H9 (cell line): ENCODE measurements around the gene AZGP1. TPM values are rescaled to one million over a fixed set of nuclear protein-coding genes. Genes with fewer than 3 reads are reported as not detected.
"Not testable (repeated sequence)": the region's sequence is repeated elsewhere in the genome, so short reads cannot be mapped to it uniquely, and the experiment has no call there.

Source experiments
- DNase-seq: peaks from one replicate; pipeline ENCODE4 v3.0.0-alpha.2; 2017
- H2AFZ ChIP-seq: one replicate; pipeline ENCODE4 v1.6.1; 2013; ENCODE audit warnings: mild to moderate bottlenecking, low read length, control low read depth, moderate library complexity
- H2AK5ac ChIP-seq: 2 replicates; pipeline ENCODE4 v1.6.1; 2013; ENCODE audit warnings: low read length, control low read depth, mixed read lengths; ENCODE audit not compliant: insufficient read length
- H2BK120ac ChIP-seq: one replicate; pipeline ENCODE4 v1.6.1; 2013; ENCODE audit warnings: low read depth, mild to moderate bottlenecking, low read length, control low read depth, inconsistent platforms; ENCODE audit not compliant: poor library complexity, severe bottlenecking
- H2BK12ac ChIP-seq: 2 replicates; pipeline ENCODE4 v1.6.1; 2013; ENCODE audit warnings: low read length, control low read depth, mixed read lengths, low read depth; ENCODE audit not compliant: insufficient read length
- H2BK15ac ChIP-seq: 2 replicates; pipeline ENCODE4 v1.6.1; 2013; ENCODE audit warnings: low read depth, low read length, control low read depth
- H2BK20ac ChIP-seq: one replicate; pipeline ENCODE4 v1.6.1; 2013; ENCODE audit warnings: low read depth, mild to moderate bottlenecking, low read length, control low read depth, inconsistent platforms; ENCODE audit not compliant: poor library complexity, severe bottlenecking
- H2BK5ac ChIP-seq: 2 replicates; pipeline ENCODE4 v1.6.1; 2013; ENCODE audit warnings: low read length, control low read depth, mixed read lengths; ENCODE audit not compliant: insufficient read length
- H3K14ac ChIP-seq: 2 replicates; pipeline ENCODE4 v1.6.1; 2013; ENCODE audit warnings: low read length, control low read depth; ENCODE audit not compliant: insufficient read depth
- H3K18ac ChIP-seq: 2 replicates; pipeline ENCODE4 v1.6.1; 2013; ENCODE audit warnings: low read depth, mild to moderate bottlenecking, mixed read lengths, low read length, control low read depth; ENCODE audit not compliant: insufficient read length
- H3K23ac ChIP-seq: 2 replicates; pipeline ENCODE4 v1.6.1; 2013; ENCODE audit warnings: low read length, control low read depth, mixed read lengths, low read depth; ENCODE audit not compliant: insufficient read length
- H3K23me2 ChIP-seq: 2 replicates; pipeline ENCODE4 v1.6.1; 2013; ENCODE audit warnings: low read depth, mild to moderate bottlenecking, mixed read lengths, low read length, control low read depth; ENCODE audit not compliant: insufficient read length, poor library complexity, severe bottlenecking
- H3K27ac ChIP-seq: 2 replicates; pipeline ENCODE4 v1.5.1; 2013; ENCODE audit warnings: low read length, control low read depth, mixed read lengths, low read depth; ENCODE audit not compliant: insufficient read length
- H3K27me3 ChIP-seq: 2 replicates; pipeline ENCODE4 v1.6.1; 2013; ENCODE audit warnings: low read length, control low read depth, inconsistent platforms; ENCODE audit not compliant: insufficient read depth
- H3K4ac ChIP-seq: 2 replicates; pipeline ENCODE4 v1.6.1; 2013; ENCODE audit warnings: low read depth, mild to moderate bottlenecking, control low read depth, inconsistent platforms, low read length, moderate library complexity
- H3K4me1 ChIP-seq: 2 replicates; pipeline ENCODE4 v1.6.1; 2013; ENCODE audit warnings: low read length, control low read depth, inconsistent platforms; ENCODE audit not compliant: insufficient read depth
- H3K4me2 ChIP-seq: 2 replicates; pipeline ENCODE4 v1.6.1; 2013; ENCODE audit warnings: low read length, control low read depth, mixed read lengths; ENCODE audit not compliant: insufficient read length, insufficient read depth
- H3K56ac ChIP-seq: 2 replicates; pipeline ENCODE4 v1.6.1; 2013; ENCODE audit warnings: low read depth, mild to moderate bottlenecking, mixed read lengths, low read length, control low read depth; ENCODE audit not compliant: insufficient read length
- H3K79me1 ChIP-seq: 2 replicates; pipeline ENCODE4 v1.6.1; 2013; ENCODE audit warnings: low read depth, mild to moderate bottlenecking, moderate library complexity, low read length, control low read depth, inconsistent platforms; ENCODE audit not compliant: insufficient read depth, poor library complexity, severe bottlenecking
- H3K79me2 ChIP-seq: 2 replicates; pipeline ENCODE4 v1.6.1; 2013; ENCODE audit warnings: low read length, control low read depth, inconsistent platforms; ENCODE audit not compliant: insufficient read depth
- H3K9ac ChIP-seq: 2 replicates; pipeline ENCODE4 v1.6.1; 2013; ENCODE audit warnings: low read length, control low read depth, mixed read lengths; ENCODE audit not compliant: insufficient read length; ENCODE audit errors: extremely low read depth
- H3K9me3 ChIP-seq: one replicate; pipeline ENCODE4 v1.6.1; 2013; ENCODE audit warnings: low read depth, low read length, inconsistent platforms; ENCODE audit not compliant: control insufficient read depth
- H3T11ph ChIP-seq: one replicate; pipeline ENCODE4 v1.6.1; 2013; ENCODE audit warnings: mild to moderate bottlenecking, low read length, control low read depth, inconsistent platforms
- H4K20me1 ChIP-seq: one replicate; pipeline ENCODE4 v1.6.1; 2013; ENCODE audit not compliant: control insufficient read depth, insufficient read length, insufficient read depth
- H4K5ac ChIP-seq: 2 replicates; pipeline ENCODE4 v1.6.1; 2013; ENCODE audit warnings: low read depth, mild to moderate bottlenecking, mixed read lengths, low read length, control low read depth; ENCODE audit not compliant: insufficient read length
- H4K8ac ChIP-seq: replicated peaks from 2 replicates; pipeline ENCODE4 v1.6.1; 2013; ENCODE audit warnings: low read length, control low read depth, mixed read lengths, low read depth; ENCODE audit not compliant: insufficient read length
- H4K91ac ChIP-seq: 2 replicates; pipeline ENCODE4 v1.6.1; 2013; ENCODE audit warnings: low read depth, mild to moderate bottlenecking, moderate library complexity, mixed read lengths, low read length, control low read depth; ENCODE audit not compliant: insufficient read length
- H3K27ac Mint-ChIP-seq, 3 experiments: 2 replicates in 2 of 3; 3 replicates in 1 of 3; pipeline ENCODE4 v1.8.0; 2020 to 2021; ENCODE audit warnings: mixed read lengths in 3 of 3, mild to moderate bottlenecking in 1 of 3, moderate library complexity in 1 of 3
- H3K27me3 Mint-ChIP-seq: 2 replicates; pipeline ENCODE4 v1.8.0; 2021; ENCODE audit warnings: low read depth, mild to moderate bottlenecking, moderate library complexity, mixed read lengths
- H3K36me3 Mint-ChIP-seq, 3 experiments: 2 replicates in 2 of 3; 3 replicates in 1 of 3; pipeline ENCODE4 v1.8.0; 2020 to 2021; ENCODE audit warnings: low read depth in 3 of 3, mixed read lengths in 3 of 3; ENCODE audit not compliant: insufficient read depth in 1 of 3
- H3K4me1 Mint-ChIP-seq, 2 experiments: 2 replicates each; pipeline ENCODE4 v1.8.0; 2020; ENCODE audit warnings: mixed read lengths in 2 of 2
- H3K4me3 Mint-ChIP-seq, 2 experiments: 2 replicates in 1 of 2; 3 replicates in 1 of 2; pipeline ENCODE4 v1.8.0; 2020 to 2021; ENCODE audit warnings: mild to moderate bottlenecking in 2 of 2, mixed read lengths in 2 of 2, moderate library complexity in 1 of 2
- H3K9me3 Mint-ChIP-seq, 2 experiments: 2 replicates in 1 of 2; 3 replicates in 1 of 2; pipeline ENCODE4 v1.8.0; 2020; ENCODE audit warnings: mild to moderate bottlenecking in 2 of 2, mixed read lengths in 2 of 2, moderate library complexity in 1 of 2
- CTCF ChIP-seq: fragments of 200-600 bp; sonication (generic); conservative IDR thresholded peaks from 3 replicates; pipeline ENCODE4 v1.8.0; 2021; ENCODE audit warnings: antibody characterized with exemption, mild to moderate bottlenecking
- WGBS: extraction: QIAGEN DNeasy Blood & Tissue Kit; methylation state at CpG from one replicate; pipeline ENCODE4 v1.1.7; 2013; ENCODE audit warnings: missing lambda C conversion rate, low lambda C conversion rate, mixed read lengths; ENCODE audit not compliant: insufficient read length; ENCODE audit errors: extremely low coverage; 5-methylcytosine and 5-hydroxymethylcytosine counted together
- total RNA-seq: library from RNA; stranded (reverse); gene quantifications from 2 replicates; pipeline ENCODE4 v1.2.1, GENCODE V29; 2021

The AZGP1 gene
- total RNA-seq, 1 experiment from 2014 or later: not detected

- Histone ChIP-seq H2BK12ac (no peak overlapping the region), H3K4me1 (no peaks in the 10 kb centered on the region), H2BK5ac (no peak overlapping the region), H4K5ac (no peak overlapping the region), H3K56ac (no peak overlapping the region), H3K18ac (no peak overlapping the region), H3T11ph (no peak overlapping the region), H3K4me2 (no peak overlapping the region), H3K14ac (no peak overlapping the region), H3K23me2 (peaks cover 4% of the 10 kb centered on the region), H3K79me1 (no peaks in the 10 kb centered on the region), H3K79me2 (no peaks in the 10 kb centered on the region), H4K91ac (no peak overlapping the region), H3K4ac (no peak overlapping the region), H2BK15ac (no peak overlapping the region), H3K27me3 (no peaks in the 10 kb centered on the region), H2BK20ac (no peak overlapping the region), H2AK5ac (no peak overlapping the region), H4K8ac (no peak overlapping the region), H3K23ac (no peak overlapping the region), H2BK120ac (no peak overlapping the region), H3K9ac (no peak overlapping the region), H4K20me1 (no peaks in the 10 kb centered on the region), H2AFZ (no peak overlapping the region), H3K27ac (no peak overlapping the region), H3K9me3 (no peaks in the 10 kb centered on the region)
- Mint-ChIP-seq H3K9me3 (no peaks in the 10 kb centered on the region), H3K36me3 (no peaks in the 10 kb centered on the region), H3K27me3 (peaks cover 3% of the 10 kb centered on the region), H3K4me1 (peaks cover 3 to 5% of the 10 kb centered on the region in 2 experiments), H3K4me3 (no peak overlapping the region), H3K27ac (no peak overlapping the region)
- DNase-seq: no peak
- no peak for TF ChIP-seq CTCF
- WGBS: no CpG with 5 or more reads among the region's 1 CpG
Observed at GRCh38 chr7:99974681-99975080, 1.1 kb downstream of the AZGP1 start.

- H3K4ac ChIP-seq, H3K27me3 Mint-ChIP-seq, H2BK15ac ChIP-seq, H3K4me1 ChIP-seq, H3K79me1 ChIP-seq, H3K36me3 Mint-ChIP-seq, H3K56ac ChIP-seq, H3K4me2 ChIP-seq, H3K9me3 ChIP-seq, H3K79me2 ChIP-seq, H2BK12ac ChIP-seq, H2AFZ ChIP-seq, H4K91ac ChIP-seq, H2BK20ac ChIP-seq, H3K23me2 ChIP-seq, H3K23ac ChIP-seq, H2AK5ac ChIP-seq, H2BK120ac ChIP-seq, H3K4me1 Mint-ChIP-seq, H3K27ac ChIP-seq, H3K27ac Mint-ChIP-seq, H3K9ac ChIP-seq, H3K4me3 Mint-ChIP-seq, H3K27me3 ChIP-seq, H4K8ac ChIP-seq, H4K5ac ChIP-seq, H3T11ph ChIP-seq, H3K14ac ChIP-seq, H4K20me1 ChIP-seq, DNase-seq, H2BK5ac ChIP-seq, H3K18ac ChIP-seq, H3K9me3 Mint-ChIP-seq: not testable (repeated sequence)
- no CpG with 5 or more reads among the region's 7 CpGs for WGBS
Observed at GRCh38 chr7:99973817-99974216, 2.0 kb downstream of the AZGP1 start.
